Fibroblast of the aortic adventitia (primary cell): ENCODE data around the gene GTF2H1. TPM values are rescaled to one million over a fixed set of nuclear protein-coding genes. Genes with fewer than 3 reads are reported as not detected.
A peak's percentile ranks its signal among the peaks of the same experiment; 100 is the strongest.
"Not testable (repeated sequence)": the region's sequence is repeated elsewhere in the genome, so short reads cannot be mapped to it uniquely, and the experiment has no call there.

Experiments used
- DNase-seq: peaks from one replicate; pipeline ENCODE4 v3.0.0-alpha.2; 2010; ENCODE audit warnings: low read depth
- H3K4me3 ChIP-seq: 2 replicates; pipeline ENCODE4 v1.5.1; 2011; ENCODE audit warnings: low read depth, mild to moderate bottlenecking, control low read depth, low read length, moderate library complexity
- total RNA-seq: library from RNA; depleted of rRNA; stranded (reverse); fragments of >200 nt; gene quantifications from 2 replicates; pipeline ENCODE4 v1.2.3, GENCODE V29; 2012; ENCODE audit warnings: low replicate concordance
- TF ChIP-seq, protein P1 (sequence below): IDR thresholded peaks from 2 replicates; pipeline ENCODE4 v1.5.1; 2011; ENCODE audit warnings: mild to moderate bottlenecking, low read length, control low read depth, inconsistent platforms; ENCODE audit not compliant: insufficient read depth

Gene GTF2H1
- total RNA-seq, 1 donor: 95.4 TPM

DNA sequence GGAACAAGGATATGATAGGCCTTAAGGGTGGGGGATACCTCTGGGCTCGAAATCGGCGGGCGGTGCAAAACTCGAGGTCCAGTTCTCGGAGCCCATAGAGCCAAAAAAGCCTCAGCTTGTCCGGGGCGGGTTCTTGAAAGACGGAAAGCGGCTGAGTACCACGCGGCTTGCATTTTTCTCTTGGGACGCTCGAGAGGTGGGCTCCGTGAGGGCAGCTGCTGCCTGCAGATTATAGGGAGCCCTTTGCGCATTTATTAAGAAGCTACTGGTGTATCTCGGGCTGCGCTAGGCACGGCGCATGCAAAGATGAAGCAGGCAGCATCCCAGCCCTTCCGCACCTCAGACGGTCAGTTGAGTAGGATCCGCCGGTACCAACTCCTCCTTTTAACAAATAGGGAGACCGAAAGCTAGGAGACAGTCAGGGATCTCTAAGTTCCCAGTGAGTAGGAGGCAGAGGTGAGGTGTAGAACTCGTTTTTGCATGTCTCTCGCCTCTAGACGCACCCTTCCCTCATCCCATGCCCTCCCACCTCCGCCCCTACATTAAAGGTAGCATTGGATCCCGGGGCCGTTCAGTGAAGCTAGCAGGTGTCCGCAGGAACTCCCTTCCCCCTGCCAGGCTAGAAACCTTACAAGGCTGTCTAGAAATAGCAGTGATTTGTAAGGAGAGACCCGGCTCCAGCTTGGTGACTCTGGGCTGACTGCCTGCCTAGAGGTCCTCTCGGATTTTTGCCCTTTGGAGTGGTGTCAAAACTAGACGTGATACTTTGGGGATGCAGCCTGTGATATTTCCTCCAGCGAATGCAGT lies 72.8 kb downstream of the GTF2H1 start:
- TF ChIP-seq, protein P1, sequence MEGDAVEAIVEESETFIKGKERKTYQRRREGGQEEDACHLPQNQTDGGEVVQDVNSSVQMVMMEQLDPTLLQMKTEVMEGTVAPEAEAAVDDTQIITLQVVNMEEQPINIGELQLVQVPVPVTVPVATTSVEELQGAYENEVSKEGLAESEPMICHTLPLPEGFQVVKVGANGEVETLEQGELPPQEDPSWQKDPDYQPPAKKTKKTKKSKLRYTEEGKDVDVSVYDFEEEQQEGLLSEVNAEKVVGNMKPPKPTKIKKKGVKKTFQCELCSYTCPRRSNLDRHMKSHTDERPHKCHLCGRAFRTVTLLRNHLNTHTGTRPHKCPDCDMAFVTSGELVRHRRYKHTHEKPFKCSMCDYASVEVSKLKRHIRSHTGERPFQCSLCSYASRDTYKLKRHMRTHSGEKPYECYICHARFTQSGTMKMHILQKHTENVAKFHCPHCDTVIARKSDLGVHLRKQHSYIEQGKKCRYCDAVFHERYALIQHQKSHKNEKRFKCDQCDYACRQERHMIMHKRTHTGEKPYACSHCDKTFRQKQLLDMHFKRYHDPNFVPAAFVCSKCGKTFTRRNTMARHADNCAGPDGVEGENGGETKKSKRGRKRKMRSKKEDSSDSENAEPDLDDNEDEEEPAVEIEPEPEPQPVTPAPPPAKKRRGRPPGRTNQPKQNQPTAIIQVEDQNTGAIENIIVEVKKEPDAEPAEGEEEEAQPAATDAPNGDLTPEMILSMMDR: no peak
- DNase-seq: no peak
- H3K4me3 ChIP-seq: peak overlapping the region; percentile 98

DNA sequence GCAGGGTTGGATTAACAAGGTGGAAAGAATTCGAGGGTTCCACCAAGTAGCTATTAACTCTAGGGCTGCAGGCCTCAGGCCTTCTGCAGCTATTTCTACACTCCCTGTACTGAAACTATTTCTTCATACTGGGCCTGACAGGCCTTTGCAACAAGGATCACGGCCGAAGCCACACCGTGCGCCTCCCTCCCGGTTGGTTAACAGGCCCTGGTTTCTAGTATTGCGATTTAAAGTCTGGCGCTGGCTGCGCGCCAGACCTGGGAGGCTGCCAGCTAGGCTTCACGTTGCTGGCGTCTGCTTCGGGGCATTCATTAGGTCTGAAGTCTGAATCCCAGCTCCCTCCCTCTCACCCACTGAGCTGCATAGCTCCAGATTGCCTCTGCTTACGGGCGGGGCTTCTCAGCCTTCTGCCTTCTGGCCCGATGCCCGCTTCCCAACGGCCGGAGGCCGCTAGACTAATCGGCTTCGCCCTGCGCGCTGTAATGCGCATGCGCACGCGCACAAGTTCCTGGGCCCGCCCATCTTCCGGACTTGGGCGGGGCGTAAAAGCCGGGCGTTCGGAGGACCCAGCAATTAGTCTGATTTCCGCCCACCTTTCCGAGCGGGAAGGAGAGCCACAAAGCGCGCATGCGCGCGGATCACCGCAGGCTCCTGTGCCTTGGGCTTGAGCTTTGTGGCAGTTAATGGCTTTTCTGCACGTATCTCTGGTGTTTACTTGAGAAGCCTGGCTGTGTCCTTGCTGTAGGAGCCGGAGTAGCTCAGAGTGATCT lies 73.6 kb downstream of the GTF2H1 start:
- H3K4me3 ChIP-seq: peak overlapping the region; percentile 98
- TF ChIP-seq, protein P1: no peak
- peak; percentile 100 for DNase-seq

DNA sequence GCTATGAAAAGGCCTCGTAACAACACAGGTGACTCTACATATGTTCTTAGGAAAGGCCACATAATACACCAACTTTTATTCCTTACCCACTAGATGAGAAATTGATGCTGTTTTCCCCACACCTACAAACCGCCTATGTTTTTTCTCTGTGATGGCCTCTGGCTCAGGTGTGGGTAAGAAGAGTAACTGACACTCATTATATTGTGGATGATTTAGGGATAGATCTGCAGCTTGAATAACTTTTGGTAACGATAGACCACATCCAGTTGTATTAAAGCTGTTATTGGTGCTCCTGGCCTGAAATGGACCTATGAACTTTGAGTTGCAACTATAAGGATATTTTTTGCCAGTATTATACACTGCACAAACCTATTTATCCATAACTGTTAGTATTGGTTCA lies 75.6 kb downstream of the GTF2H1 start:
- no peak for DNase-seq
- TF ChIP-seq, protein P1: no peak
- no peak overlapping the region for H3K4me3 ChIP-seq

DNA sequence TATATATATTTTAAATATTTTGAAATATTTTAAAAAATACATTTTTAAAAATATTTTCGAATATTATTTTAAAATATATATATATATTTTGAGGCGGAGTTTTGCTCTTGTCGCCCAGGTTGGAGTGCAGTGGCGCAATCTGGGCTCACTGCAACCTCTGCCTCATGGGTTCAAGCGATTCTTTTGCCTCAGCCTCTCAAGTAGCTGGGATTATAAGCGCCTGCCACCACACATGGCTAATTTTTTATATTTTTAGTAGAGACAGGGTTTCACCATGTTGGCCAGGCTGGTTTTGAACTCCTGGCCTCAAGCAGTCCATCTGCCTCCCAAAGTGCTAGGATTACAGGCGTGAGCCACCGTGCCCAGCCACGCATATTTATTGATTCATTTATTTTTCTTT lies 78.7 kb downstream of the GTF2H1 start:
- not testable (repeated sequence) for H3K4me3 ChIP-seq, DNase-seq

DNA sequence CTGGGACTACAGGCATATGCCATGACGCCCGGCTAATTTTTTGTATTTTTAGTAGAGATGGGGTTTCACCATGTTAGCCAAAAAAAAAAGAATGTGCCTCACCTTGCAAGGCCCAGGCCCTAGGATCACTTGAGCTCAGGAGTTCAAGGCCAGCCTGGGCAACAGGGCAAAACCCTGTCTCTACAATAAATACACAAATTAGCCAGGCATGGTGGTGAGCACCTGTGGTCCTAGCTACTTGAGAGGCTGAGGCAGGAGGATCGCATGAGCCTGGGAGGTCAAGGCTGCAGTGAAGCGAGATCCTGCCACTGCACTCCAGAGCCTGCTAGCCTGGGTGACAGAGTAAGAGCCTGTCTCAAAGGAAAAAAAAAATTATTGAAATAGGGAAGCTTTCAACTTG lies 81.7 kb downstream of the GTF2H1 start:
- no peak overlapping the region for H3K4me3 ChIP-seq
- TF ChIP-seq, protein P1: no peak
- DNase-seq: no peak

DNA sequence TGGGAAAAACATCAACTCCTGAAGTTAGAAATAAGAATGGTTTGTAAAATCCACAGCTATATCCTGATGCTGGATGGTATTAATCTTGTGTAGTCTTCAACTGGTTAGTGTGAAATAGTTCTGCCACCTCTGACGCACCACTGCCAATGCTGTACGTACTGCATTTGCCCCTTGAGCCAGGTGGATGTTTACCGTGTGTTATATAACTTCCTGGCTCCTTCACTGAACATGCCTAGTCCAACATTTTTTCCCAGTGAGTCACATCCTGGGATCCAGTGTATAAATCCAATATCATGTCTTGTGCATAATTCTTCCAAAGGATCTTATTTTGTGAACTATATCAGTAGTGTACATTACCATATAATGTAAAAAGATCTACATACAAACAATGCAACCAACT lies 85.0 kb downstream of the GTF2H1 start:
- DNase-seq: peak; percentile 43
- H3K4me3 ChIP-seq: not testable (repeated sequence)

DNA sequence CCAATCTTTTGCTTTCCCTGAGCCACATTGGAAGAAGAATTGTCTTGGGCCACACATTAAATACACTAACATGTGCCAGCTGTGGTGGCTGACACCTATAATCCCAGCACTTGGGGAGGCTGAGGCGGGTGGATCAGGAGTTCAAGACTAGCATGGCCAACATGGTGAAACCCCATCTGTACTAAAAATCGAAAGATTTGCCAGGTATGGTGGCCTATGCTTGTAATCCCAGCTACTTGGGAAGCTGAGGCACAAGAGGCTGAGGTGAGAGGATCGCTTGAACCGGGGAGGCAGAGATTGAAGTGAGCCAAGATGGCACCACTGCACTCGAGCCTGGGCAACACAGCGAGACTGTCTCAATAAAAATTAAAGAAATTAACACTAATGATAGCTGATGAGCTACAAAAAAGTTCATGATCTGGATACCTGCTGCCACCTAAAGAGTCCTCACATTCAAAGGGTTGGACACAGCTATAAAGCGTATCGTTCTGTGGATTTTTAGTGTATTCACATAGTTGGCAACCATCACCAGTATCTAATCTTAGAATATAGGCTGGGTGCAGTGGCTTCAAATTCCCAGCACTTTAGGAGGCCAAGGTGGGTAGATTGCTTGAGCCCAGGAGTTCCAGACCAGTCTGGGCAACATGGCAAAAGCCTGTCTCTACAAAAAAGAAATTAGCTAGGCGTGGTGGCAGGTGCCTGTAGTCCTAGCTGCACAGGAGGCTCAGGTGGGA lies 86.4 kb downstream of the GTF2H1 start:
- no peak overlapping the region for H3K4me3 ChIP-seq
- DNase-seq: no peak
- TF ChIP-seq, protein P1: no peak
